Measurements from ENCODE around the gene LRP8.

DNA sequence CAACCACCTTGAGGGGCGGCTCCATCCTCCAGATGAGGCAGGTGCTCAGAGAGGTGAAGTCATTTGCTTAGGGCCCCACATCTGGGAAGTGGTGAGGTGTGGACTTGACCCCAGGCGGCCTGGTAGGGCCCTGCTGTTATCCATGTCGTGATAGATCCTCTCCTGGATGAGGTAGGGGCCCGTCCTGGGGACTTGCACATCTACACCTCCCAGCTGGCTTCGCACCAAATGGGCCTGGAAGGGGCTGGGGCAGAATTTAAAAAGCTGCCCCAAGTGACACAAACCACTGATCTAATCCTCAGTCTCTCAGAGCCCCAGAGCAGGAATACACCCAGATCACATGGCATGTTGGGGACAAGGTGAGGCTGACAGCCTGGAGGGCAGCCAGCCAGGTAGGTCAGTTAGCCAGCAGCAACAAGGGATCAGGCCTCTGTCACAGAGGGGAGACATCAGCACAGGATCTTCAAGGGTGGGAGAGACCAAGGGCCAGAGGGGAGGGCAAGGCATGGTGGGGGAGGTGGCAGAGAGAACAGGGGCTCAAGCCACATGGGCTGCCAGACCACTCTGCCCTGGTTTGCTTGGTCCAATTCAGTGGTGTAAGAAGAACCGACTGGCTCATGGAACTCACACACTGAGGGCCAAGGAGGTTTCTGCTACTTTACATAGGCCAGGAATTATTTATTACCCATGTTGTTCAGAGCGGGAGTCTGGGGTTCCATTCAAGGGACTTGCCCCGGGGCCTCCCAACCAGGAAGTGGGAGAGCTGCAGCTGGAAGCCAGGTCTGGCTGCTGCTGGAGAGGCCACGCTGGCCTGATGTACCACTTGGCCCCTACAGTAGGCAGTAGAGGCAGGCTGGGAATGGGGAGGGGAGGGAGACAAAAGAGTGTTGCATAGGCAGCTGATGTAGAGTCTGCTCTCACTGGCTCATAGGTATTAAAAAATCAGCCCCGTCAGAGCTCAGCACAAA lies 12.1 kb downstream of the LRP8 start:
- TF ChIP-seq CTCF (optimal IDR thresholded peaks at IDR 0.05 in 1 of 3, IDR thresholded peaks at IDR 0.05 in 1 of 3, conservative IDR thresholded peaks at IDR 0.05 in 1 of 3; ENCODE audit: extremely low read depth in 1 of 3, insufficient read depth in 2 of 3, low read length in 3 of 3) (no peak), EZH2 (IDR thresholded peaks at IDR 0.05; ENCODE audit: low read length) (no peak)
